ENCODE results near the gene CCDC24.

- TF ChIP-seq, protein P1, sequence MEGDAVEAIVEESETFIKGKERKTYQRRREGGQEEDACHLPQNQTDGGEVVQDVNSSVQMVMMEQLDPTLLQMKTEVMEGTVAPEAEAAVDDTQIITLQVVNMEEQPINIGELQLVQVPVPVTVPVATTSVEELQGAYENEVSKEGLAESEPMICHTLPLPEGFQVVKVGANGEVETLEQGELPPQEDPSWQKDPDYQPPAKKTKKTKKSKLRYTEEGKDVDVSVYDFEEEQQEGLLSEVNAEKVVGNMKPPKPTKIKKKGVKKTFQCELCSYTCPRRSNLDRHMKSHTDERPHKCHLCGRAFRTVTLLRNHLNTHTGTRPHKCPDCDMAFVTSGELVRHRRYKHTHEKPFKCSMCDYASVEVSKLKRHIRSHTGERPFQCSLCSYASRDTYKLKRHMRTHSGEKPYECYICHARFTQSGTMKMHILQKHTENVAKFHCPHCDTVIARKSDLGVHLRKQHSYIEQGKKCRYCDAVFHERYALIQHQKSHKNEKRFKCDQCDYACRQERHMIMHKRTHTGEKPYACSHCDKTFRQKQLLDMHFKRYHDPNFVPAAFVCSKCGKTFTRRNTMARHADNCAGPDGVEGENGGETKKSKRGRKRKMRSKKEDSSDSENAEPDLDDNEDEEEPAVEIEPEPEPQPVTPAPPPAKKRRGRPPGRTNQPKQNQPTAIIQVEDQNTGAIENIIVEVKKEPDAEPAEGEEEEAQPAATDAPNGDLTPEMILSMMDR (IDR thresholded peaks at IDR 0.05; ENCODE audit: insufficient read depth, low read depth, low read length) = peak; percentile 42
- no peak for TF ChIP-seq EZH2 (IDR thresholded peaks at IDR 0.05; ENCODE audit: insufficient read depth, low read length)
Observed at GRCh38 chr1:43946236-43947060, 45.0 kb upstream of the CCDC24 start, which contains the start of gene IPO13.
